NT2/D1 (cell line): Measurements from ENCODE around the gene FCRLB.

Experiments
- DNase-seq: peaks from one replicate; pipeline ENCODE4 v3.0.0-alpha.2; 2011; ENCODE audit warnings: low read depth, low spot score
- H3K27me3 ChIP-seq: 2 replicates; pipeline ENCODE4 v1.6.0; 2011; ENCODE audit warnings: mild to moderate bottlenecking; ENCODE audit not compliant: insufficient read length, insufficient read depth
- H3K36me3 ChIP-seq: 2 replicates; pipeline ENCODE4 v1.6.1; 2011; ENCODE audit warnings: mild to moderate bottlenecking, low read length, mixed read lengths; ENCODE audit not compliant: insufficient read depth, insufficient read length
- H3K4me1 ChIP-seq: 2 replicates; pipeline ENCODE4 v1.5.1; 2011; ENCODE audit not compliant: insufficient read depth, insufficient read length
- H3K4me3 ChIP-seq: 2 replicates; pipeline ENCODE4 v1.5.1; 2011; ENCODE audit warnings: low read depth; ENCODE audit not compliant: insufficient read length
- H3K9ac ChIP-seq: 2 replicates; pipeline ENCODE4 v1.6.0; 2011; ENCODE audit warnings: low read depth; ENCODE audit not compliant: insufficient read length
- H3K9me3 ChIP-seq: 2 replicates; pipeline ENCODE4 v1.5.1; 2011; ENCODE audit warnings: mild to moderate bottlenecking, low read length; ENCODE audit not compliant: insufficient read depth
- SUZ12 ChIP-seq: IDR thresholded peaks from 2 replicates; pipeline ENCODE4 v1.6.1; 2011; ENCODE audit not compliant: insufficient read length, insufficient read depth; ENCODE audit errors: extremely low read depth
- YY1 ChIP-seq: IDR thresholded peaks from 2 replicates; pipeline ENCODE4 v1.6.1; 2011; ENCODE audit not compliant: insufficient read length, insufficient read depth
- ZNF274 ChIP-seq: IDR thresholded peaks from 2 replicates; pipeline ENCODE4 v1.6.1; 2011; ENCODE audit warnings: mild to moderate bottlenecking, low read depth, low read length

FCRLB gene

DNA sequence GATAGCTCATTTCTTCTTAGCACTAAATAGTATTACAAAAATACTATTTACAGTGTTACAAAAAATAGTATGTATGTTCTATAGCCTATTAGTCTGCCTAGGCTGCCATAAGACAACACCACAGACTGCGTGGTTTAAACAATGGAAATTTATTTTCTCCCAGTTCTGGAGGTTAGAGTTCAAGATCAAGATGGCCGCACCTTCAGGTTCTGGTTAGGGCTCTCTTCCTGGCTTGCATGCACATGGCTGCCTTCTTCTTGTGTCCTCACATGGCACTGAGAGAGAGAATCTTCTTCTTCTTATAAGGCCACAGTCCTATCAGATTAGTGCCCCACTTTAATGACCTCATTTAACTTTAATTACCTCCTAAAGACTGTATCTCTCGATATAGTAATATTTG lies 48.9 kb downstream of the FCRLB start:
- no peaks in the 10 kb centered on the region for H3K4me1 ChIP-seq

DNA sequence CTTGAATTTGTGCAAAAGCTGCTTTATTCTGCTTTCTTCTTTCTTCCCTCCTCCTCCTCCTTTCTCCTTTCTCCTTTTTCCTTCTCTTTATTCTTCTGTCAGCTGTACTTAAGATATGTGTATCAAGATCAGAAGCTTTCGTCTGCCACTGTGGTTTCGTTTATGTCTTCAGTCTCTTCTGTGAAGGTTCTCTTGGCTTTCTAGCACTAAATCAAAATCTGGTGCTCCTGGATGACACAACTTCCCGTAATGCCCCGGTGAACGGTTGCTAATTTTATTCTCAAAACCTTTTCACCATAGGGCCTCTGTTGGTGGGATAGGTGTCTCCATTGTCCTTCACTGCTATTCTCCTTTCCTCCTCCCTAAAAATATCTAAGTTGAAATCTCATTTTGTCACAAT lies 49.8 kb downstream of the FCRLB start:
- no peak for DNase-seq
- H3K4me3 ChIP-seq = no peak overlapping the region
- H3K36me3 ChIP-seq = no peaks in the 10 kb centered on the region
- H3K9ac ChIP-seq = no peak overlapping the region
- no peaks in the 10 kb centered on the region for H3K4me1 ChIP-seq
- peaks cover 6% of the 10 kb centered on the region for H3K27me3 ChIP-seq
- H3K9me3 ChIP-seq = no peaks in the 10 kb centered on the region
- no peak for TF ChIP-seq SUZ12
- TF ChIP-seq YY1 = no peak
- TF ChIP-seq ZNF274 = no peak

More for the DNA sequence above, 48.9 kb downstream of the FCRLB start:
- Histone ChIP-seq H3K9ac (no peak overlapping the region), H3K36me3 (no peaks in the 10 kb centered on the region), H3K27me3 (peaks cover 6% of the 10 kb centered on the region), H3K9me3 (no peaks in the 10 kb centered on the region), H3K4me3 (no peak overlapping the region)
- no peak for TF ChIP-seq YY1
- no peak for TF ChIP-seq SUZ12
- no peak for TF ChIP-seq ZNF274
- DNase-seq = no peak

DNA sequence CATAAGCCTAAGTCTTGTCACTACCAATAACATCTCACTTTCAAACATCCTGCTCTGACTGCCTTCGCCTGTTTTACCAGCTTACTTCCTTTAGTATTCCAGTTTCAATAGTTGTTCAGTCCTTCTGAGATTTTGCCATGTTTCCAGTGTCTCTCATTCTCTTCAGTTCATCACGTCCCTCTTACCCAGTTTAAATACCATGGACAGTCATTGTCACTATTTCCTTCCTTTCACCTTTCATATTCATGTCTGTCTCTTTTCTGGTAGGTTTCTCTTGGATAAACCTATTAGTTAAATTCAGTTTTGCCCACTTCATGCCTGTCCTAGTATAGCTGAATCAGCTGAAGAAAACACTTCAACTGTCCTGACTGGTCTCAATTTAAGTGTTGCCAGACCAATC lies 50.6 kb downstream of the FCRLB start:
- DNase-seq = no peak
- TF ChIP-seq YY1 (no peak), SUZ12 (no peak), ZNF274 (no peak)
- Histone ChIP-seq H3K4me1 (no peaks in the 10 kb centered on the region), H3K36me3 (no peaks in the 10 kb centered on the region), H3K9ac (no peak overlapping the region), H3K9me3 (no peaks in the 10 kb centered on the region), H3K4me3 (no peak overlapping the region), H3K27me3 (no peaks in the 10 kb centered on the region)

DNA sequence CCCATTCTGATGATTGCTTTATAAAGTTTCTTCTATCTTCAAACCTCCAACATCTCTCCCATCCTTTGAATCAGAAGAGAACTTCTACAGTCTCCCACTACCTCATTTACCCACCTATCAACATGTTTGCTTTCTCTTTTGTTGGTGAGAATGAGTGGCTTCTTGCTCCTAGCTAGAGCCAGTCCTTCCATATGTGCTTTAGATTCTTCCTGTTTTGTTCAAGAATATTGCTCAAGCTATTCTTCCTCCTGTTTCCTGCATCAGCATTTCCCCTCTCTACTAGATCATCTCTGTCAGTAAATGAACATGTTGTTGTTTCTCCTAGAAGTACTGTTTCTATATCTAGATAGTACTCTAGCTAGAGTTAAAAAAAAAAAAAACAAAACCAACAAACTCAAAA lies 51.1 kb downstream of the FCRLB start:
- Histone ChIP-seq H3K9ac (no peak overlapping the region), H3K4me3 (no peak overlapping the region), H3K36me3 (no peaks in the 10 kb centered on the region), H3K27me3 (no peaks in the 10 kb centered on the region), H3K4me1 (no peaks in the 10 kb centered on the region), H3K9me3 (no peaks in the 10 kb centered on the region)
- no peak for DNase-seq
- TF ChIP-seq YY1 (no peak), ZNF274 (no peak), SUZ12 (no peak)

DNA sequence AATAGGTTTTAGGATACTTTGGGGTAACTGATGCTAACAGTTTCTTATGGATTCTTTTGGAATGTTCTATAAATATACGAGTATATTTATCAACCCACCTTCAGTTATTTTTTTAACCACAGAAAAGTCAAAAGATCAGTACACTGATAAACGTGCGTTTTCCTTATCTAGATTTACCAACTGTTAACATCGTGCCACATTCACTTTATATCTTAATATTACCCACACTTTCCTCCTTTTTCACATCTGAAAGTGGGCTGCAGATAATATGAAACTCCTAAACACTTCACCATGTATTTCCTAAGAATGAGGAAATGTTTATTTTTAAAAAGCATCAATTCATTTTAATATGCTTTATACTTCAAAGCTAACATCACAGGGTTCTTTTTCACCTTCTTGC lies 52.4 kb downstream of the FCRLB start:
- no peak overlapping the region for H3K4me3 ChIP-seq
- H3K4me1 ChIP-seq = no peaks in the 10 kb centered on the region
- H3K9ac ChIP-seq = no peak overlapping the region
- TF ChIP-seq SUZ12 (no peak), YY1 (no peak), ZNF274 (no peak)
- DNase-seq = no peak
- no peaks in the 10 kb centered on the region for H3K36me3 ChIP-seq
- H3K27me3 ChIP-seq = no peaks in the 10 kb centered on the region
- no peaks in the 10 kb centered on the region for H3K9me3 ChIP-seq

DNA sequence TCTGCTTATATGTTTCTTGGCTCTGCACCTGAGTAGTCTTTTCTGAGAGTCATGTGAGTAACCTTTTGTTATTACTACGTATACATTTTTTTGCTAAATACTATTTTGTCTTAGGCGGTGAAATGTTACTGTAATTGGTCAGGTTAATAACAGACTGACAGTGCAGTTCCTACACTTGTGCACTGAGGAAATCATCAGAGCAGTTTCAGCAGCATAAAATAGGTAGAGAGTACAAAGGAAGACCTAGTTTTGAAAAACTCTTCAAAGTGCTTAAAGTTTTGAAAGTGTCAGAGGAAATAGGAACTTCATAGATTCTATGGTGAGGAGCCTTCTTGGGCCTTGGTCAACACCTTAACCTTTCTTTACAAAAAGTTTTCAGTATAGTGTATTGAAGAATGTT lies 55.9 kb downstream of the FCRLB start:
- no peaks in the 10 kb centered on the region for H3K36me3 ChIP-seq
- H3K4me1 ChIP-seq = no peaks in the 10 kb centered on the region
- no peak for DNase-seq
- H3K27me3 ChIP-seq = no peaks in the 10 kb centered on the region
- H3K9ac ChIP-seq = no peak overlapping the region
- no peaks in the 10 kb centered on the region for H3K9me3 ChIP-seq
- TF ChIP-seq YY1 = no peak
- no peak for TF ChIP-seq ZNF274
- no peak for TF ChIP-seq SUZ12
- no peak overlapping the region for H3K4me3 ChIP-seq
